Cardiac muscle cell (in vitro differentiated cells and primary cell): Measurements from ENCODE around the gene MTG1. TPM values are rescaled to one million over a fixed set of nuclear protein-coding genes. Genes with fewer than 3 reads are reported as not detected.

ENCODE experiments used
- DNase-seq, 2 donors: peaks; one replicate each; pipeline versions ENCODE4 v3.0.0 to v3.0.0-alpha.2; 2010 to 2017; ENCODE audit warnings: low read depth in 1 of 2, low spot score in 1 of 2
- H3K27ac ChIP-seq: fragments of 200-600 bp; sonication (generic); 2 replicates; pipeline ENCODE4 v1.5.1; 2016
- H3K27me3 ChIP-seq: fragments of 200-600 bp; sonication (generic); 2 replicates; pipeline ENCODE4 v1.6.0; 2016; ENCODE audit warnings: control low read depth
- H3K36me3 ChIP-seq: fragments of 200-600 bp; sonication (generic); 2 replicates; pipeline ENCODE4 v1.5.1; 2016; ENCODE audit warnings: control low read depth
- H3K4me1 ChIP-seq: fragments of 200-600 bp; sonication (generic); 2 replicates; pipeline ENCODE4 v1.8.1; 2017; ENCODE audit warnings: low read depth, mild to moderate bottlenecking, mixed run types
- H3K4me3 ChIP-seq: fragments of 200-600 bp; sonication (generic); 2 replicates; pipeline ENCODE4 v1.5.1; 2016; ENCODE audit warnings: mild to moderate bottlenecking
- H3K9me3 ChIP-seq: fragments of 200-600 bp; sonication (generic); 2 replicates; pipeline ENCODE4 v1.5.1; 2017; ENCODE audit warnings: low read depth, mild to moderate bottlenecking, control low read depth
- polyA plus RNA-seq: library from polyadenylated mRNA; unstranded; fragments of >200 nt; fragmentation: Nextera tagmentation; extraction: Ambion mirVana; gene quantifications from 2 replicates; pipeline ENCODE4 v1.2.1, GENCODE V29; 2016
- total RNA-seq: library from RNA; depleted of rRNA; stranded (reverse); fragments of >200 nt; gene quantifications from 2 replicates; pipeline ENCODE4 v1.2.3, GENCODE V29; 2016
- TF ChIP-seq, protein P1 (sequence below): IDR thresholded peaks from 2 replicates; pipeline ENCODE4 v1.5.1; 2012; ENCODE audit warnings: low read depth, mild to moderate bottlenecking, low read length

MTG1 gene
- total and polyA plus RNA-seq, 2 experiments from 2014 or later: 35.3 to 123 TPM

DNA sequence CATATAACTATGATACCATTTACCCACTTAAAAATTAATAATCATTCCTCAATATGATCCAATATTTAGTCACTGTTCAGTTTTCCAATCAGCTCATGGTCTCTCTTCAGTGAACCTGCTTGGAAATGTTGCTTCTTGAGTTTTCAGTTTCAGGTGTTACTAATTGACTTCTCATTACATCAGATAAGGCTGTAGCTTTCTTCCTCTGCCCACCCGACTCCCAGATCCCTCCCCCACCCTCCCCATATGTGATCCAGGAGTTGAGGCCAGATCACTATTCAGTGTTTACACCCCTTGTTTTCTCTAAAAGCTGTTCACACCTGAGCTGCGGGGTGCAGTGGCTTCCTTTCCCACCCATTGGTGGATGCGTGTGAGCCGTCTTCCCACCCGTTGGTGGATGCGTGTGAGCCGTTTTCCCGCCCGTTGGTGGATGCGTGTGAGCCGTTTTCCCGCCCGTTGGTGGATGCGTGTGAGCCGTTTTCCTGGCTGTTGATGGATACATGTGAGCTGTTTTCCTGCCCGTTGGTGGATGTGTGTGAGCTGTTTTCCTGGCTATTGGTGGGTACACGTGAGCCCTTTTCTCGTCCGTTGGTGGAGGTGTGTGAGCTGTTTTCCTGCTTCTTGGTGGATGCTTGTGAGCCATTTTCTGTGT lies 3.2 kb upstream of the MTG1 start:
- Histone ChIP-seq H3K9me3 (no peaks in the 10 kb centered on the region), H3K27me3 (no peaks in the 10 kb centered on the region), H3K27ac (no peak overlapping the region), H3K36me3 (peaks cover 4% of the 10 kb centered on the region), H3K4me3 (no peak overlapping the region), H3K4me1 (peaks cover 8% of the 10 kb centered on the region)
- TF ChIP-seq, protein P1, sequence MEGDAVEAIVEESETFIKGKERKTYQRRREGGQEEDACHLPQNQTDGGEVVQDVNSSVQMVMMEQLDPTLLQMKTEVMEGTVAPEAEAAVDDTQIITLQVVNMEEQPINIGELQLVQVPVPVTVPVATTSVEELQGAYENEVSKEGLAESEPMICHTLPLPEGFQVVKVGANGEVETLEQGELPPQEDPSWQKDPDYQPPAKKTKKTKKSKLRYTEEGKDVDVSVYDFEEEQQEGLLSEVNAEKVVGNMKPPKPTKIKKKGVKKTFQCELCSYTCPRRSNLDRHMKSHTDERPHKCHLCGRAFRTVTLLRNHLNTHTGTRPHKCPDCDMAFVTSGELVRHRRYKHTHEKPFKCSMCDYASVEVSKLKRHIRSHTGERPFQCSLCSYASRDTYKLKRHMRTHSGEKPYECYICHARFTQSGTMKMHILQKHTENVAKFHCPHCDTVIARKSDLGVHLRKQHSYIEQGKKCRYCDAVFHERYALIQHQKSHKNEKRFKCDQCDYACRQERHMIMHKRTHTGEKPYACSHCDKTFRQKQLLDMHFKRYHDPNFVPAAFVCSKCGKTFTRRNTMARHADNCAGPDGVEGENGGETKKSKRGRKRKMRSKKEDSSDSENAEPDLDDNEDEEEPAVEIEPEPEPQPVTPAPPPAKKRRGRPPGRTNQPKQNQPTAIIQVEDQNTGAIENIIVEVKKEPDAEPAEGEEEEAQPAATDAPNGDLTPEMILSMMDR: no peak
- DNase-seq: no peak

DNA sequence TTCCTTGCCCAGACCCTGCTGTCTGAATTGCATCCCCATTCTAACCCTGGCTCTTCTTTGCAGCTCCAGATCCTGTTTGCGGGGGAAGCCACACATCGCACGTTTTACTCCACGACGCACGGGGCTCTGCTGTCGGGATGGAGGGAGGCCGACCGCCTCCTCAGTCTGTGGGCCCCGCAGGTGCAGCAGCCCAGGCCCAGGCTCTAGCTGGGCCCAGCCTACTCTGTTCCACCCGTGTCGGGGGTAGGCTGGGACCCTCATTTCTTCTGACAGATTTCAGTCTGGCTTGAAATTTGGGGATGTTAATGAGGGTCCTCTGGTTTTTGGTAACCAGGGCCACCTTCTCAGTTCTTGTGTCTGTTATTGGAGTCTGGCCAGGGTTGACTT lies 2.7 kb upstream of the MTG1 start:
- Histone ChIP-seq H3K9me3 (no peaks in the 10 kb centered on the region), H3K4me1 (peaks cover 8% of the 10 kb centered on the region), H3K4me3 (no peak overlapping the region), H3K27ac (no peak overlapping the region), H3K27me3 (no peaks in the 10 kb centered on the region), H3K36me3 (peaks cover 9% of the 10 kb centered on the region)
- TF ChIP-seq, protein P1: no peak
- no peak for DNase-seq

DNA sequence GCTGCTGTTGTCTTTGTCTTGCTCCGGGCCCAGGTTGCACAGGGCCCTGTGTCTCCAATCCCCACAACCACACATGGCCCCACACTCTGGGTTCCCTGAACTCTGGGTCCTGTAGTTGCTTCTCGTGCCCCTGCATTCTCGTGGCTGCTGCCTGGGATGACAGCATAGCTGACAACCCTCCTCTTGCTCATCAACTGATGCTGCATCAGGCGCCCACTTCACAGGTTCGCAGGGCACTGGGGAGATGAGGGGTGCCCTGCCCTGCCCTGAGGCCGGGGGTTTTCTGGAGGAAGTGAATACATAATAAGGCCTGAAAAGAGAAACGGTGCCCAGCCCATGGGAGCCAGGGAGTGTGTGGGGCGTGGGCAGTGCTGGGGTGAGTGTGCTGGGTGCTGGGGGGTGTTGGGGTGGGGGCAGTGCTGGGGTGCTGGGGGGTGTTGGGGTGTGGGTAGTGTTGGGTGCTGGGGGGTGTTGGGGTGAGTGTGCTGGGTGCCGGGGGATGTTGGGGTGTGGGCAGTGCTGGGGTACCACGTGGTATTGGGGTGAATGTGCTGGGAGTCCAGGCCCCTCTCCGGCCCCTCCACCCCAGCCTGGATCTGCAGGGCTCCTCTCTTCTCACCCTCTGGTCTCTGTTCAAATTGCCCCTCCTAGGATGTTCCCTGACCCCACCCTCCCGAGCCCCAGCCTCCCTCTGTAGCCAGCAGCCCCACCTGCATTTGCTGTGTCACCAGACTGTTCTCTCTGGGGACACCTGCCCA lies 2.0 kb upstream of the MTG1 start:
- TF ChIP-seq, protein P1: no peak
- H3K27ac ChIP-seq: no peak overlapping the region
- H3K4me1 ChIP-seq: peaks cover 8% of the 10 kb centered on the region
- DNase-seq: no peak
- H3K9me3 ChIP-seq: no peaks in the 10 kb centered on the region
- H3K36me3 ChIP-seq: peaks cover 10% of the 10 kb centered on the region
- no peak overlapping the region for H3K4me3 ChIP-seq
- no peaks in the 10 kb centered on the region for H3K27me3 ChIP-seq

DNA sequence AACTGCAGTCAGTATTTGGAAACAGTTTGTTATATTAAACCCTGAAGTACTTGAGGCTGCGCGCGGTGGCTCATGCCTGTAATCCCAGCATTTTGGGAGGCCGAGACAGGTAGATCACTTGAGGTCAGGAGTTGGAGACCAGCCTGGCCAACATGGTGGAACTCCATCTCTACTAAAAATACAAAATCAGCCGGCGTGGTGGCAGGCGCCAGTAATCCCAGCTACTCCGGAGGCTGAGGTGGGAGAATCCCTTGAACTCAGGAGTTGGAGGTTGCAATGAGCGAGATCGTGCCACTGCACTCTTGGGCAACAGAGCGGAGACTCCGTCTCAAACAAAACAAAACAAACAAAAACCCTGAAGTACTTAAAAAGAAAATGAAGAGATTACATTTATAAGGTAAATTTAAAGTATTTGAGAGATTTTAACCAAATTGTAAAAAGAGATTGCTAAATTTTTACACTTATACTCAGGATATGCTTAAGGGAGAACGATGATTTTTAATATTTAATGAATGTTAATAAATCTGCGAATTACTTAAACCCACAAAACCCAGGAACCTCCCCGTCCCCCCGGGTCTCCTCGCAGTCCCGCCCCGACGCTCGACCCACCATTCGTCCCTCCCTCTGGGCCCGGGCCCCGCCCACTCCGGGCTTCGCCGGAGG lies 425 bp upstream of the MTG1 start:
- Histone ChIP-seq H3K36me3 (peaks cover 17% of the 10 kb centered on the region), H3K27ac (no peak overlapping the region), H3K4me3 (peak overlapping the region; percentile 91), H3K9me3 (no peaks in the 10 kb centered on the region), H3K4me1 (peaks cover 8% of the 10 kb centered on the region), H3K27me3 (no peaks in the 10 kb centered on the region)
- TF ChIP-seq, protein P1: no peak
- peak in 1 of 2 donors; percentile 9 for DNase-seq

DNA sequence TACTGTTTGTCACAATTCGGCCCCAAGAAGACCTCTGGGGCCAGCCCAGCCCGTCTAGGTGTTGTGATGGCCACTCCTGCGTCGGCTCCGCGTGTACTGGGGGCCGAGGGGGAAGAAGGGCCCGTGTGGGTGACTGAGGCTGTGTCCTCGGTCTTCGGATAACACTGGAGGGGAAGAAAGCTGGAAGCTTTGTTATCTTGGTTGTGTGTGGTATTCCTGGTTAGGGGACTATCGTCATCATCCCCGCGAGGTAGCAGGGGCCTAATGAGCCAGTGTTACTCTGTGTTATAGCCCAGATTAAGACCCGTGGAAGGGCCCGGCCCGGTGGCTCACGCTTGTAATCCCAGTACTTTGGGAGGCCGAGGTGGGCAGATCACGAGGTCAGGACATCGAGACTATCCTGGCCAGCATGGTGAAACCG lies 854 bp downstream of the MTG1 start:
- peak in 1 of 2 donors; percentile 16 for DNase-seq
- peaks cover 8% of the 10 kb centered on the region for H3K4me1 ChIP-seq
- no peaks in the 10 kb centered on the region for H3K9me3 ChIP-seq
- peak overlapping the region; percentile 91 for H3K4me3 ChIP-seq
- peaks cover 20% of the 10 kb centered on the region for H3K36me3 ChIP-seq
- H3K27me3 ChIP-seq: no peaks in the 10 kb centered on the region
- H3K27ac ChIP-seq: peak overlapping the region; percentile 92
- TF ChIP-seq, protein P1: no peak
